Neural cell (in vitro differentiated cells): ENCODE measurements around the gene PKIB. TPM values are rescaled to one million over a fixed set of nuclear protein-coding genes. Genes with fewer than 3 reads are reported as not detected.

Experiments
- H2AFZ ChIP-seq: fragments of 200-600, 300-800 bp; sonication (generic), shearing (Covaris generic); 2 replicates; pipeline ENCODE4 v1.6.0; 2014; ENCODE audit warnings: low read depth, mild to moderate bottlenecking, antibody characterized with exemption, low read length, moderate library complexity
- H3F3A ChIP-seq: fragments of 200-600 bp; shearing (Covaris generic); 2 replicates; pipeline ENCODE4 v1.6.1; 2016; ENCODE audit warnings: mild to moderate bottlenecking, moderate library complexity, mixed read lengths, antibody characterized with exemption, low read length; ENCODE audit not compliant: insufficient read depth, poor library complexity, severe bottlenecking
- H3K27ac ChIP-seq: fragments of 200-600, 300-800 bp; sonication (generic), shearing (Covaris generic); 2 replicates; pipeline ENCODE4 v1.5.1; 2014; ENCODE audit warnings: mild to moderate bottlenecking, low read length, moderate library complexity
- H3K27me3 ChIP-seq: fragments of 300-800, 200-600 bp; sonication (generic), shearing (Covaris generic); 2 replicates; pipeline ENCODE4 v1.6.0; 2014; ENCODE audit warnings: mild to moderate bottlenecking, low read depth, low read length, moderate library complexity; ENCODE audit not compliant: insufficient read depth
- H3K36me3 ChIP-seq: fragments of 300-800, 200-600 bp; sonication (generic), shearing (Covaris generic); 2 replicates; pipeline ENCODE4 v1.5.1; 2014; ENCODE audit warnings: mild to moderate bottlenecking, antibody characterized with exemption, low read length, moderate library complexity; ENCODE audit not compliant: insufficient read depth
- H3K4me2 ChIP-seq: fragments of 300-800, 200-600 bp; sonication (generic), shearing (Covaris generic); 2 replicates; pipeline ENCODE4 v1.6.0; 2014; ENCODE audit warnings: mild to moderate bottlenecking, low read length
- H3K4me3 ChIP-seq: fragments of 300-800, 200-600 bp; sonication (generic), shearing (Covaris generic); 2 replicates; pipeline ENCODE4 v1.5.1; 2014; ENCODE audit warnings: mild to moderate bottlenecking, low read length, moderate library complexity
- H3K79me2 ChIP-seq: fragments of 200-600 bp; shearing (Covaris generic); replicated peaks from 2 replicates; pipeline ENCODE4 v1.6.0; 2014; ENCODE audit warnings: mild to moderate bottlenecking, low read length, moderate library complexity; ENCODE audit not compliant: insufficient read depth
- H3K9ac ChIP-seq: fragments of 300-800, 200-600 bp; sonication (generic), shearing (Covaris generic); 2 replicates; pipeline ENCODE4 v1.6.1; 2016; ENCODE audit warnings: mild to moderate bottlenecking, low read length, mixed read lengths
- H3K9me2 ChIP-seq: fragments of 200-600 bp; shearing (Covaris generic); 2 replicates; pipeline ENCODE4 v1.6.1; 2016; ENCODE audit warnings: mild to moderate bottlenecking, low read length, mixed read lengths; ENCODE audit not compliant: insufficient read depth
- H3K9me3 ChIP-seq: fragments of 200-600, 300-800 bp; sonication (generic), shearing (Covaris generic); 2 replicates; pipeline ENCODE4 v1.6.1; 2016; ENCODE audit warnings: mild to moderate bottlenecking, mixed run types, low read length, moderate library complexity, mixed read lengths
- H4K20me1 ChIP-seq: fragments of 200-600 bp; shearing (Covaris generic); 2 replicates; pipeline ENCODE4 v1.6.1; 2016; ENCODE audit warnings: mild to moderate bottlenecking, mixed run types; ENCODE audit not compliant: insufficient read depth
- EP300 ChIP-seq: fragments of 450-650 bp; conservative IDR thresholded peaks from 2 replicates; pipeline ENCODE4 v1.6.1; 2014; ENCODE audit warnings: antibody characterized with exemption, mild to moderate bottlenecking, moderate library complexity; ENCODE audit not compliant: poor library complexity, severe bottlenecking
- EZH2 ChIP-seq: fragments of 200-600, 300-800 bp; shearing (Covaris generic), sonication (generic); IDR thresholded peaks from 2 replicates; pipeline ENCODE4 v1.6.1; 2014; ENCODE audit warnings: antibody characterized with exemption, low read length, borderline replicate concordance, mild to moderate bottlenecking; ENCODE audit not compliant: insufficient read depth, poor library complexity, severe bottlenecking
- MXI1 ChIP-seq: fragments of 450-650 bp; conservative IDR thresholded peaks from 2 replicates; pipeline ENCODE4 v1.6.1; 2014; ENCODE audit warnings: antibody characterized with exemption, mild to moderate bottlenecking; ENCODE audit not compliant: poor library complexity, severe bottlenecking
- POLR2AphosphoS5 ChIP-seq: IDR thresholded peaks from 2 replicates; pipeline ENCODE4 v1.6.1; 2012
- RAD21 ChIP-seq: fragments of 450-650 bp; conservative IDR thresholded peaks from 2 replicates; pipeline ENCODE4 v1.6.1; 2014; ENCODE audit warnings: antibody characterized with exemption, mild to moderate bottlenecking, moderate library complexity
- REST ChIP-seq: IDR thresholded peaks from 2 replicates; pipeline ENCODE4 v1.6.1; 2012; ENCODE audit warnings: borderline replicate concordance
- SMC3 ChIP-seq: fragments of 450-650 bp; conservative IDR thresholded peaks from 2 replicates; pipeline ENCODE4 v1.6.1; 2014; ENCODE audit warnings: antibody characterized with exemption, mild to moderate bottlenecking, moderate library complexity; ENCODE audit not compliant: poor library complexity
- TAF1 ChIP-seq: IDR thresholded peaks from 2 replicates; pipeline ENCODE4 v1.6.1; 2012; ENCODE audit warnings: low read depth
- polyA plus RNA-seq: library from polyadenylated mRNA; depleted of rRNA; stranded (reverse); fragments of >200 nt; gene quantifications from 2 replicates; pipeline ENCODE4 v1.2.3, GENCODE V29; 2014
- TF ChIP-seq, protein P1 (sequence below): fragments of 450-650 bp; IDR thresholded peaks from 2 replicates; pipeline ENCODE4 v1.5.1; 2014; ENCODE audit warnings: antibody characterized with exemption, mild to moderate bottlenecking, moderate library complexity; ENCODE audit not compliant: poor library complexity, severe bottlenecking

PKIB gene
- polyA plus RNA-seq, 1 donor from 2014 or later = 22.8 TPM

- H3K36me3 ChIP-seq = no peaks in the 10 kb centered on the region
- no peaks in the 10 kb centered on the region for H3K79me2 ChIP-seq
- no peaks in the 10 kb centered on the region for H3K9me3 ChIP-seq
- no peaks in the 10 kb centered on the region for H3K27me3 ChIP-seq
- no peaks in the 10 kb centered on the region for H4K20me1 ChIP-seq
- H3K4me3 ChIP-seq = no peak overlapping the region
- no peak for TF ChIP-seq MXI1
- H3K9me2 ChIP-seq = no peaks in the 10 kb centered on the region
- no peak overlapping the region for H3K4me2 ChIP-seq
- H2AFZ ChIP-seq = no peak overlapping the region
- H3K27ac ChIP-seq = no peak overlapping the region
- no peak overlapping the region for H3K9ac ChIP-seq
- H3F3A ChIP-seq = no peaks in the 10 kb centered on the region
Measured at GRCh38 chr6:122758927-122759334, 148.7 kb downstream of the PKIB start.

GRCh38 chr6:122760330-122760729 lies 150.1 kb downstream of the PKIB start:
- no peak overlapping the region for H3K4me2 ChIP-seq
- no peak overlapping the region for H3K4me3 ChIP-seq
- no peaks in the 10 kb centered on the region for H3K9me3 ChIP-seq
- no peaks in the 10 kb centered on the region for H3K27me3 ChIP-seq
- no peak for TF ChIP-seq RAD21
- TF ChIP-seq EP300 = no peak
- TF ChIP-seq MXI1 = no peak
- no peak for TF ChIP-seq TAF1
- no peak for TF ChIP-seq REST
- no peak for TF ChIP-seq POLR2AphosphoS5
- TF ChIP-seq EZH2 = no peak
- TF ChIP-seq, protein P1, sequence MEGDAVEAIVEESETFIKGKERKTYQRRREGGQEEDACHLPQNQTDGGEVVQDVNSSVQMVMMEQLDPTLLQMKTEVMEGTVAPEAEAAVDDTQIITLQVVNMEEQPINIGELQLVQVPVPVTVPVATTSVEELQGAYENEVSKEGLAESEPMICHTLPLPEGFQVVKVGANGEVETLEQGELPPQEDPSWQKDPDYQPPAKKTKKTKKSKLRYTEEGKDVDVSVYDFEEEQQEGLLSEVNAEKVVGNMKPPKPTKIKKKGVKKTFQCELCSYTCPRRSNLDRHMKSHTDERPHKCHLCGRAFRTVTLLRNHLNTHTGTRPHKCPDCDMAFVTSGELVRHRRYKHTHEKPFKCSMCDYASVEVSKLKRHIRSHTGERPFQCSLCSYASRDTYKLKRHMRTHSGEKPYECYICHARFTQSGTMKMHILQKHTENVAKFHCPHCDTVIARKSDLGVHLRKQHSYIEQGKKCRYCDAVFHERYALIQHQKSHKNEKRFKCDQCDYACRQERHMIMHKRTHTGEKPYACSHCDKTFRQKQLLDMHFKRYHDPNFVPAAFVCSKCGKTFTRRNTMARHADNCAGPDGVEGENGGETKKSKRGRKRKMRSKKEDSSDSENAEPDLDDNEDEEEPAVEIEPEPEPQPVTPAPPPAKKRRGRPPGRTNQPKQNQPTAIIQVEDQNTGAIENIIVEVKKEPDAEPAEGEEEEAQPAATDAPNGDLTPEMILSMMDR = no peak
- no peak for TF ChIP-seq SMC3
- H3K36me3 ChIP-seq = no peaks in the 10 kb centered on the region
- H3K27ac ChIP-seq = no peak overlapping the region
- H3K79me2 ChIP-seq = no peaks in the 10 kb centered on the region
- no peaks in the 10 kb centered on the region for H3K9me2 ChIP-seq
- H4K20me1 ChIP-seq = no peaks in the 10 kb centered on the region
- no peak overlapping the region for H3K9ac ChIP-seq
- no peak overlapping the region for H2AFZ ChIP-seq
- H3F3A ChIP-seq = no peaks in the 10 kb centered on the region

GRCh38 chr6:122766256-122766655 lies 156.1 kb downstream of the PKIB start:
- H3K27me3 ChIP-seq = no peaks in the 10 kb centered on the region
- H3F3A ChIP-seq = no peaks in the 10 kb centered on the region
- no peaks in the 10 kb centered on the region for H3K36me3 ChIP-seq
- no peaks in the 10 kb centered on the region for H4K20me1 ChIP-seq
- TF ChIP-seq EZH2 (no peak), RAD21 (no peak), EP300 (no peak), SMC3 (no peak), MXI1 (no peak), TAF1 (no peak), REST (no peak), POLR2AphosphoS5 (no peak)
- TF ChIP-seq, protein P1 = no peak
- H2AFZ ChIP-seq = no peak overlapping the region
- no peaks in the 10 kb centered on the region for H3K9me3 ChIP-seq
- H3K9ac ChIP-seq = no peak overlapping the region
- no peaks in the 10 kb centered on the region for H3K79me2 ChIP-seq
- no peaks in the 10 kb centered on the region for H3K9me2 ChIP-seq
- H3K4me3 ChIP-seq = no peak overlapping the region
- no peak overlapping the region for H3K27ac ChIP-seq
- no peak overlapping the region for H3K4me2 ChIP-seq
